T-cell (primary cell): ENCODE measurements around the gene ALOX12. TPM values are rescaled to one million over a fixed set of nuclear protein-coding genes. Genes with fewer than 3 reads are reported as not detected.
A peak's percentile ranks its signal among the peaks of the same experiment; 100 is the strongest.

Experiments used
- ATAC-seq, 4 experiments: fragments of 200-7000 bp in 3 of 4; fragments of 150-1000 bp in 1 of 4; cut with Tn5 transposase; replicated peaks in 1 of 4; 1 replicate in 3 of 4; 2 replicates in 1 of 4; pipeline ENCODE4 v1.10.0; 2021; ENCODE audit warnings: moderate library complexity in 3 of 4, mild to moderate bottlenecking in 2 of 4, moderate number of reproducible peaks in 1 of 4
- CTCF ChIA-PET, 2 donors: fragments of 300-600 bp; sonication (Branson Sonifier 250); formaldehyde crosslinking; loops; one replicate each; lab custom pipeline; 2022; ENCODE audit warnings: antibody characterized with exemption in 2 of 2; lab: Charles Lee
- POLR2A ChIA-PET, 2 donors: fragments of 300-600 bp; sonication (Branson Sonifier 250); formaldehyde crosslinking; loops; one replicate each; lab custom pipeline; 2022; ENCODE audit warnings: antibody characterized with exemption in 2 of 2; lab: Charles Lee
- DNase-seq, 35 experiments: peaks; one replicate each; pipeline versions ENCODE4 v3.0.0 to v3.0.0-alpha.2; 2013 to 2023
- H3K27ac ChIP-seq: one replicate; pipeline ENCODE4 v1.5.1; 2013; ENCODE audit warnings: low read length
- H3K27me3 ChIP-seq, 2 experiments: replicated peaks in 1 of 2; 1 replicate in 1 of 2; 2 replicates in 1 of 2; pipeline versions ENCODE4 v1.6.1 to v1.7.0; 2013; ENCODE audit warnings: low read length in 1 of 2, mixed read lengths in 1 of 2; ENCODE audit not compliant: control insufficient read depth in 2 of 2, insufficient read depth in 2 of 2; ENCODE audit errors: extremely low read depth in 1 of 2
- H3K36me3 ChIP-seq, 2 donors: 1 replicate in 1 of 2; 2 replicates in 1 of 2; pipeline versions ENCODE4 v1.6.1 to v1.7.0; 2013; ENCODE audit warnings: low read length in 1 of 2; ENCODE audit not compliant: control insufficient read depth in 2 of 2, insufficient read depth in 1 of 2; ENCODE audit errors: extremely low read depth in 1 of 2
- H3K4me1 ChIP-seq, 2 experiments: 1 replicate in 1 of 2; 2 replicates in 1 of 2; pipeline versions ENCODE4 v1.6.1 to v1.7.0; 2013; ENCODE audit warnings: low read length in 2 of 2, mixed read lengths in 1 of 2; ENCODE audit not compliant: insufficient read depth in 2 of 2, control insufficient read depth in 1 of 2; ENCODE audit errors: extremely low read depth in 1 of 2
- H3K4me3 ChIP-seq, 2 donors: 1 replicate in 1 of 2; 2 replicates in 1 of 2; pipeline versions ENCODE4 v1.5.1 to v1.7.0; 2013; ENCODE audit warnings: mild to moderate bottlenecking in 2 of 2, low read length in 1 of 2, moderate library complexity in 1 of 2; ENCODE audit not compliant: control insufficient read depth in 1 of 2; ENCODE audit errors: extremely low read depth in 1 of 2
- H3K9me3 ChIP-seq: 2 replicates; pipeline ENCODE4 v1.7.0; 2013
- H3K27ac Mint-ChIP-seq, 2 donors: one replicate each; pipeline ENCODE4 v1.8.0; 2020 to 2021; ENCODE audit warnings: mild to moderate bottlenecking in 2 of 2, mixed read lengths in 2 of 2
- H3K27me3 Mint-ChIP-seq, 2 donors: one replicate each; pipeline ENCODE4 v1.8.0; 2021 to 2022; ENCODE audit warnings: mixed read lengths in 2 of 2
- H3K36me3 Mint-ChIP-seq: one replicate; pipeline ENCODE4 v1.8.0; 2021; ENCODE audit warnings: mixed read lengths
- H3K4me1 Mint-ChIP-seq, 3 donors: one replicate each; pipeline ENCODE4 v1.8.0; 2020 to 2022; ENCODE audit warnings: mixed read lengths in 3 of 3, mild to moderate bottlenecking in 1 of 3
- H3K4me3 Mint-ChIP-seq, 3 donors: one replicate each; pipeline ENCODE4 v1.8.0; 2020 to 2022; ENCODE audit warnings: mild to moderate bottlenecking in 3 of 3, mixed read lengths in 3 of 3, moderate library complexity in 3 of 3
- H3K9me3 Mint-ChIP-seq, 3 donors: one replicate each; pipeline ENCODE4 v1.8.0; 2020 to 2022; ENCODE audit warnings: mixed read lengths in 3 of 3
- WGBS: methylation state at CpG from one replicate; pipeline ENCODE4 v1.1.5; 2013; ENCODE audit warnings: missing lambda C conversion rate; ENCODE audit not compliant: insufficient coverage; 5-methylcytosine and 5-hydroxymethylcytosine counted together
- total RNA-seq, 35 experiments: library from RNA in 6 of 35; stranded (reverse) in 6 of 35; fragments of 120-200 nt in 1 of 35; gene quantifications; one replicate each; pipeline versions ENCODE4 v1.2.1 to v1.2.4 and lab custom pipeline; 2013 to 2026

Gene ALOX12
- total RNA-seq, 5 donors from 2014 or later (not counting 1 experiment from before 2014, with no cell fraction given): 0.12 to 0.78 (median 0.13) TPM; not detected in 2

- Histone ChIP-seq H3K9me3 (no peaks in the 10 kb centered on the region), H3K27me3 (peaks cover 0 to 18% of the 10 kb centered on the region in 2 experiments), H3K27ac (peak within 1 kb of the TSS; percentile 19), H3K36me3 (no peaks in the 10 kb centered on the region), H3K4me3 (peak within 1 kb of the TSS; percentile 43 to 68), H3K4me1 (peaks cover 6 to 37% of the 10 kb centered on the region in 2 experiments)
- WGBS: 35% methylated on average over 31 of the region's 47 CpGs
- Mint-ChIP-seq H3K4me1 (peaks cover 30 to 42% (median 38%) of the 10 kb centered on the region in 3 donors), H3K9me3 (no peaks in the 10 kb centered on the region), H3K4me3 (peak within 1 kb of the TSS; percentile 55 to 83 (median 57)), H3K27me3 (no peaks in the 10 kb centered on the region), H3K27ac (peak within 1 kb of the TSS; percentile 52 to 66), H3K36me3 (no peaks in the 10 kb centered on the region)
- ChIA-PET CTCF (interaction anchor here (0.6 to 3.4 kb wide), 5 partner anchors 11 to 112 kb away, joined by 3 to 26 read pairs (median 8); no protein-coding TSS in a partner anchor), POLR2A (no interaction called here)
- ATAC-seq (no peak), DNase-seq (peak in 3 of 35 experiments; percentile 14 to 28 (median 16))
Observed at GRCh38 chr17:7022781-7023571, 27.1 kb downstream of the ALOX12 start, which contains the start of gene BCL6B. Gene BCL6B (plus strand): TSS chr17:7023050. CDS start chr17:7023672, 622 bp downstream.

- Mint-ChIP-seq H3K36me3 (no peaks in the 10 kb centered on the region), H3K4me1 (peaks cover 31 to 44% (median 42%) of the 10 kb centered on the region in 3 donors), H3K9me3 (no peaks in the 10 kb centered on the region), H3K27ac (peak overlapping the region; percentile 52 to 66), H3K27me3 (no peaks in the 10 kb centered on the region), H3K4me3 (peak overlapping the region; percentile 55 to 83 (median 57))
- ChIA-PET CTCF (interaction anchor here in 1 of 2 donors (0.6 to 3.4 kb wide), 5 partner anchors 12 to 113 kb away, joined by 3 to 26 read pairs (median 4); partner anchors contain the start of gene SLC16A13), POLR2A (interaction anchor here in 1 of 2 donors (0.8 kb wide), 1 partner anchor 12 kb away, joined by 5 read pairs; the partner anchor contains the start of gene SLC16A13)
- H3K36me3 ChIP-seq: no peaks in the 10 kb centered on the region
- H3K4me1 ChIP-seq: peaks cover 6 to 30% of the 10 kb centered on the region in 2 experiments
- DNase-seq (peak; percentile 75 to 98 (median 91)), ATAC-seq (peak; percentile 73 to 81 (median 76))
- H3K27me3 ChIP-seq: peaks cover 0 to 18% of the 10 kb centered on the region in 2 experiments
- peak overlapping the region; percentile 16 to 68 for H3K4me3 ChIP-seq
- H3K27ac ChIP-seq: peak overlapping the region; percentile 19
- H3K9me3 ChIP-seq: no peaks in the 10 kb centered on the region
- 38% methylated on average over 35 of the region's 51 CpGs for WGBS
Observed at GRCh38 chr17:7023576-7024401, 27.9 kb downstream of the ALOX12 start.

DNA sequence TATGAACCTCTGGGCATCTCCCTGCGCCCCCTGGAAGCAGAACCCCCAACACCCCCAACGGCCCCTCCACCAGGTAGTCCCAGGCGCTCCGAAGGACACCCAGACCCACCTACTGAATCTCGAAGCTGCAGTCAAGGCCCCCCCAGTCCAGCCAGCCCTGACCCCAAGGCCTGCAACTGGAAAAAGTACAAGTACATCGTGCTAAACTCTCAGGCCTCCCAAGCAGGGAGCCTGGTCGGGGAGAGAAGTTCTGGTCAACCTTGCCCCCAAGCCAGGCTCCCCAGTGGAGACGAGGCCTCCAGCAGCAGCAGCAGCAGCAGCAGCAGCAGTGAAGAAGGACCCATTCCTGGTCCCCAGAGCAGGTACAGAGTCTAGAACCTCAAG lies 28.5 kb downstream of the ALOX12 start:
- no peaks in the 10 kb centered on the region for H3K36me3 ChIP-seq
- H3K9me3 Mint-ChIP-seq: no peaks in the 10 kb centered on the region
- peaks cover 37 to 49% (median 44%) of the 10 kb centered on the region in 3 donors for H3K4me1 Mint-ChIP-seq
- peaks cover 0 to 18% of the 10 kb centered on the region in 2 experiments for H3K27me3 ChIP-seq
- no peaks in the 10 kb centered on the region for H3K27me3 Mint-ChIP-seq
- no peak overlapping the region for H3K4me3 ChIP-seq
- ATAC-seq: no peak
- H3K27ac ChIP-seq: no peak overlapping the region
- peaks cover 11 to 34% of the 10 kb centered on the region in 2 experiments for H3K4me1 ChIP-seq
- no peak for DNase-seq
- 91% methylated on average over 5 of the region's 8 CpGs for WGBS
- no peaks in the 10 kb centered on the region for H3K36me3 Mint-ChIP-seq
- ChIA-PET CTCF (interaction anchor here in 1 of 2 donors (0.8 to 0.9 kb wide), 2 partner anchors 11 to 20 kb away, joined by 3 to 4 read pairs; partner anchors contain the start of gene SLC16A13), POLR2A (interaction anchor here in 1 of 2 donors (0.8 kb wide), 1 partner anchor 11 kb away, joined by 5 read pairs; the partner anchor contains the start of gene SLC16A13)
- peak overlapping the region in 1 of 3 donors; percentile 83 for H3K4me3 Mint-ChIP-seq
- H3K27ac Mint-ChIP-seq: no peak overlapping the region
- no peaks in the 10 kb centered on the region for H3K9me3 ChIP-seq

DNA sequence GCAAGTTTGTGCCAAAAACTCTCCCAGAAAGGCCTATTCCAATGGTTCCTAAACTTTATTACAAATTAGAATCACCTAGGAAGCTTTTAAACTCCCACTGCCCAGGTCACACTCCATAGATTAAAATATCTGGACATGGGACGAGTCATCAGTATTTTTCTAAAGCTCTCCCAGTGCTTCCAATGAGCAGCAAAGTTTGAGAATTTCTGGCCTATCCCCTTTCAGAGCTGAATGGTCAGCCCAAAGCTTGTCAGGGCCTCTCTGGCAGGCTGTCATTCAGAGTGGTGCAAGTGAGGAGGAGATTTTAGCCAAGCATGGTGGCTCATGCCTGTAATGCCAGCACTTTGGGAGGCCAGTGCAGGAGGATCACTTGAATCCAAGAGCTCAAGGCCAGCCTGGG lies 29.4 kb downstream of the ALOX12 start:
- ChIA-PET POLR2A (no interaction called here), CTCF (interaction anchor here (0.5 to 0.9 kb wide), 4 partner anchors 17 to 280 kb away, joined by 3 to 7 read pairs (median 4); no protein-coding TSS in a partner anchor)
- no peak overlapping the region for H3K27ac Mint-ChIP-seq
- no peaks in the 10 kb centered on the region for H3K27me3 Mint-ChIP-seq
- peaks cover 0 to 18% of the 10 kb centered on the region in 2 experiments for H3K27me3 ChIP-seq
- no peaks in the 10 kb centered on the region for H3K36me3 Mint-ChIP-seq
- H3K4me3 ChIP-seq: no peak overlapping the region
- no peak for ATAC-seq
- no CpG with 5 or more reads among the region's 1 CpG for WGBS
- H3K4me1 ChIP-seq: peaks cover 19 to 42% of the 10 kb centered on the region in 2 experiments
- DNase-seq: no peak
- peaks cover 45 to 56% (median 53%) of the 10 kb centered on the region in 3 donors for H3K4me1 Mint-ChIP-seq
- H3K36me3 ChIP-seq: no peaks in the 10 kb centered on the region
- no peaks in the 10 kb centered on the region for H3K9me3 ChIP-seq
- no peak overlapping the region for H3K4me3 Mint-ChIP-seq
- H3K27ac ChIP-seq: no peak overlapping the region
- no peaks in the 10 kb centered on the region for H3K9me3 Mint-ChIP-seq

GRCh38 chr17:7026471-7027115 lies 30.7 kb downstream of the ALOX12 start:
- Mint-ChIP-seq H3K36me3 (no peaks in the 10 kb centered on the region), H3K27me3 (no peaks in the 10 kb centered on the region), H3K4me1 (peaks cover 46 to 56% (median 52%) of the 10 kb centered on the region in 3 donors), H3K4me3 (no peak overlapping the region), H3K27ac (no peak overlapping the region), H3K9me3 (no peaks in the 10 kb centered on the region)
- DNase-seq (no peak), ATAC-seq (no peak)
- ChIA-PET CTCF (no interaction called here), POLR2A (no interaction called here)
- no peak overlapping the region for H3K4me3 ChIP-seq
- peaks cover 24 to 47% of the 10 kb centered on the region in 2 experiments for H3K4me1 ChIP-seq
- no peaks in the 10 kb centered on the region for H3K36me3 ChIP-seq
- no peaks in the 10 kb centered on the region for H3K9me3 ChIP-seq
- H3K27ac ChIP-seq: no peak overlapping the region
- peaks cover 0 to 17% of the 10 kb centered on the region in 2 experiments for H3K27me3 ChIP-seq
- 97% methylated on average over 25 of the region's 29 CpGs for WGBS
